ENCODE measurements around the gene ABCC6.
"Not testable (repeated sequence)": the region's sequence is repeated elsewhere in the genome, so short reads cannot be mapped to it uniquely, and the experiment has no call there.

Gene ABCC6

DNA sequence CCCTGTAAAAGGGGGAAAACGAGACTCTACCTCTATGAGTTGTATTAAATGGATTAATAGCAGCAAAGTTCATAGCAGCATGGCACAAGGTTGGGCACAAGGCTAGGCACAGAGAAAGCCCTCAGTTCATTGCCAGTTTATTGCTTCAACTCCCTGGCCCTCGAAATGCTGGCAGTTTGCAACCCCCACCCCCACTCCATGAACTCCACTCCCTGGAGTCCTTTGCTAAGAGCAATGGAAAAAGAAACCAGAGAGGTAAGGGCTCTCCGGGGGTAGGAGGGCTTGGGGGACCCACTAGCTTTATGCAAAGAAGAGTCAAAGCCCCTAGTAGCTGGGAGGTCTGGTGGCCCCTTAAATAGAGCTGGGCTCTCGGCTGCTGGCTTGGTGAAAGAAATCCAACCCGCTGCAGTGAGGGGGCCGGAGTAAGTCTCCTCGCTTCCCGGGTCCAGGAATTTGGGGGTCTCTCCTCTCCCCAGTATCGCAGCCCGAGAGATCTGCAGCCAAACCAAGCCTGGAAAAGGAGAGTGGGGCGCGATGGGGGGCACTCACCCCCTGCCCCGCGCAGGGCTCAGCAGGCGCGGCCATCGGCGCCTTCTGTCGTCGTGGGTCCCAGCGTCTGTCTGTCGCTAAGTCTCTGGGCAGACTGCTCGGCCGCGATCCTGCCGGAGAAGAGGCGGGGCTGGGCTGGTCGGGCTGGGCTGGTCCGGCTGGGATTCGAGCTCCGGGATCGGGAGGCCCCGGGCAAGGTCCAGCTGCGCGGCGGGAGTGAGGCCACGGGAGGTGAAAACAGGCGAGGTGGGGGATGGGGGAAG is at the start of gene ABCC6:
Gene ABCC6 (minus strand): TSS at position 645 of the 812 bp plus-strand sequence. CDS start 60 bp downstream, at position 585.
- H3K4me3 ChIP-seq (ENCODE audit: insufficient read depth, low read length, poor library complexity, severe bottlenecking); H3F3A ChIP-seq (ENCODE audit: insufficient read depth); H3K27ac ChIP-seq (ENCODE audit: low read depth, low read length); H3K9ac ChIP-seq (ENCODE audit: low read length); H3K79me2 ChIP-seq (ENCODE audit: insufficient read depth, low read length); H3K27me3 ChIP-seq (ENCODE audit: low read length); H3K4me2 ChIP-seq (ENCODE audit: low read depth, low read length, poor library complexity, severe bottlenecking); H3K36me3 ChIP-seq (ENCODE audit: low read length); H3K9me2 ChIP-seq (replicated peaks; ENCODE audit: insufficient read depth, low read length); H3K9me3 ChIP-seq (ENCODE audit: insufficient read depth, low read length); H2AFZ ChIP-seq (ENCODE audit: low read depth, low read length, severe bottlenecking); H4K20me1 ChIP-seq (ENCODE audit: low read depth, low read length): not testable (repeated sequence)

GRCh38 chr16:16272573-16273221 is 49.4 kb upstream of the ABCC6 start:
- H3K4me2 ChIP-seq (ENCODE audit: low read depth, low read length, poor library complexity, severe bottlenecking); H3K9ac ChIP-seq (ENCODE audit: low read length); H3F3A ChIP-seq (ENCODE audit: insufficient read depth); H3K27me3 ChIP-seq (ENCODE audit: low read length); H3K9me2 ChIP-seq (replicated peaks; ENCODE audit: insufficient read depth, low read length); H3K36me3 ChIP-seq (ENCODE audit: low read length); H3K79me2 ChIP-seq (ENCODE audit: insufficient read depth, low read length); H3K27ac ChIP-seq (ENCODE audit: low read depth, low read length); H3K9me3 ChIP-seq (ENCODE audit: insufficient read depth, low read length); H2AFZ ChIP-seq (ENCODE audit: low read depth, low read length, severe bottlenecking); H4K20me1 ChIP-seq (ENCODE audit: low read depth, low read length); H3K4me3 ChIP-seq (ENCODE audit: insufficient read depth, low read length, poor library complexity, severe bottlenecking): not testable (repeated sequence)

GRCh38 chr16:16271658-16272057 is 48.4 kb upstream of the ABCC6 start:
- H3K27ac ChIP-seq (ENCODE audit: low read depth, low read length); H3K27me3 ChIP-seq (ENCODE audit: low read length); H3F3A ChIP-seq (ENCODE audit: insufficient read depth); H3K4me3 ChIP-seq (ENCODE audit: insufficient read depth, low read length, poor library complexity, severe bottlenecking); H3K9me3 ChIP-seq (ENCODE audit: insufficient read depth, low read length); H3K79me2 ChIP-seq (ENCODE audit: insufficient read depth, low read length); H3K9me2 ChIP-seq (replicated peaks; ENCODE audit: insufficient read depth, low read length); H4K20me1 ChIP-seq (ENCODE audit: low read depth, low read length); H3K36me3 ChIP-seq (ENCODE audit: low read length); H2AFZ ChIP-seq (ENCODE audit: low read depth, low read length, severe bottlenecking); H3K4me2 ChIP-seq (ENCODE audit: low read depth, low read length, poor library complexity, severe bottlenecking); H3K9ac ChIP-seq (ENCODE audit: low read length): not testable (repeated sequence)

DNA sequence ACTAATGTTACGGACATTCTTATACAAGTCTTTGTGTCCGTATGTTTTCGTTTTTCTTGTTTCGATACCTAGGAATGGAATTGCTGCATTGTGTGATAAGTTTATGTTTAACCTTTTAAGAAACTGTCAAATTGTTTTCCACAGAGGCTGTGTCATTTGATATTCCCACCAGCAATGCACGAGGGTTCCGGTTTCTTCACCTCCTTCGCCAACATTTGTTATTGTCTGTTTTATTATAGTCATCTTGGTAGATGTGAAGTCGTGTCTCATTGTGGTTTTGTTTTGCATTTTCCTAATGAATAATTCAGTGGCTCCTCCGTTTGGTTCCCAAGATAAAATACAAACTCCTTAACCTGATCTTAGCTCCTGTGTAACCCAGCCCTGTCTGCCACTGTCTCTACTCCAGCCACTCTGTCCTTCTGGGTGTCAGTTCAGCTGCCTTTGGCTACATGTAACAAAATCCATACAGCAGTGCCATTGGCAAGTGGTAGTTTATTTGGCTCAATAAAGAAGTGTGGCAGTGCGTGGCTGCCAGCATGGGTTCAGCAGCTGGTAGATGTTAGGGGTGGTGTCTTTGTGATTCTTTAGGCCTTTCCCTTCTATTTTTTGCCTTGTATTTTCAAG is 45.0 kb upstream of the ABCC6 start:
- not testable (repeated sequence) for H3K9ac ChIP-seq (ENCODE audit: low read length); H3K9me3 ChIP-seq (ENCODE audit: insufficient read depth, low read length); H3K4me3 ChIP-seq (ENCODE audit: insufficient read depth, low read length, poor library complexity, severe bottlenecking)

GRCh38 chr16:16267708-16268107 is 44.4 kb upstream of the ABCC6 start:
- H3F3A ChIP-seq (ENCODE audit: insufficient read depth) = not testable (repeated sequence)

More for the DNA sequence above, 45.0 kb upstream of the ABCC6 start:
- H3F3A ChIP-seq (ENCODE audit: insufficient read depth); H4K20me1 ChIP-seq (ENCODE audit: low read depth, low read length); H3K36me3 ChIP-seq (ENCODE audit: low read length); H3K27ac ChIP-seq (ENCODE audit: low read depth, low read length); H2AFZ ChIP-seq (ENCODE audit: low read depth, low read length, severe bottlenecking); H3K79me2 ChIP-seq (ENCODE audit: insufficient read depth, low read length); H3K27me3 ChIP-seq (ENCODE audit: low read length); H3K4me2 ChIP-seq (ENCODE audit: low read depth, low read length, poor library complexity, severe bottlenecking); H3K9me2 ChIP-seq (replicated peaks; ENCODE audit: insufficient read depth, low read length): not testable (repeated sequence)

DNA sequence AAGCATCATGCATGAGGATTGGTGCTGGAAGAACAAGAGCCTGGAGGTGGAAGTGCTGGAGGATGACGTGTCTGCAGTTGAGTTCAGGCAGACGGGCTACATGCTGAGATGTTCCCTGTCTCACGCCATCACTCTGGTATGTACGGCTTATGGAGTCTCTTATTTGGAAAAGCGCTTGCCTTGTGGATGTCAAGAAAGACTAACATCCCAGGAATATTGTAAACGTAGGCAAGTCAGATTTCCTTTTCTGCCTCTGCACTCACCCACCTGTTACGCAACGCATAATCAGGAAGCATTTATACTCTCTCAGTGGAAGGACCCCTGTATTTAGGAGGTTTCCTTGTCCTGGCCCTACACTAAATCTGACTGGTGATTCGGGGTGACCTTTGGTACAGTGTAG is 41.8 kb upstream of the ABCC6 start:
- not testable (repeated sequence) for H3K4me3 ChIP-seq (ENCODE audit: insufficient read depth, low read length, poor library complexity, severe bottlenecking); H3K27ac ChIP-seq (ENCODE audit: low read depth, low read length); H3K36me3 ChIP-seq (ENCODE audit: low read length); H4K20me1 ChIP-seq (ENCODE audit: low read depth, low read length); H3K9me3 ChIP-seq (ENCODE audit: insufficient read depth, low read length); H3K4me2 ChIP-seq (ENCODE audit: low read depth, low read length, poor library complexity, severe bottlenecking); H3K9ac ChIP-seq (ENCODE audit: low read length); H3K9me2 ChIP-seq (replicated peaks; ENCODE audit: insufficient read depth, low read length); H2AFZ ChIP-seq (ENCODE audit: low read depth, low read length, severe bottlenecking); H3F3A ChIP-seq (ENCODE audit: insufficient read depth); H3K79me2 ChIP-seq (ENCODE audit: insufficient read depth, low read length); H3K27me3 ChIP-seq (ENCODE audit: low read length)

More at GRCh38 chr16:16267708-16268107, 44.4 kb upstream of the ABCC6 start:
- not testable (repeated sequence) for H3K4me2 ChIP-seq (ENCODE audit: low read depth, low read length, poor library complexity, severe bottlenecking); H3K36me3 ChIP-seq (ENCODE audit: low read length); H4K20me1 ChIP-seq (ENCODE audit: low read depth, low read length); H3K9me3 ChIP-seq (ENCODE audit: insufficient read depth, low read length); H3K9me2 ChIP-seq (replicated peaks; ENCODE audit: insufficient read depth, low read length); H2AFZ ChIP-seq (ENCODE audit: low read depth, low read length, severe bottlenecking); H3K27ac ChIP-seq (ENCODE audit: low read depth, low read length); H3K9ac ChIP-seq (ENCODE audit: low read length); H3K4me3 ChIP-seq (ENCODE audit: insufficient read depth, low read length, poor library complexity, severe bottlenecking); H3K79me2 ChIP-seq (ENCODE audit: insufficient read depth, low read length); H3K27me3 ChIP-seq (ENCODE audit: low read length)

- not testable (repeated sequence) for H3K79me2 ChIP-seq (ENCODE audit: insufficient read depth, low read length); H2AFZ ChIP-seq (ENCODE audit: low read depth, low read length, severe bottlenecking); H3K9ac ChIP-seq (ENCODE audit: low read length); H3K9me2 ChIP-seq (replicated peaks; ENCODE audit: insufficient read depth, low read length); H3K36me3 ChIP-seq (ENCODE audit: low read length); H3F3A ChIP-seq (ENCODE audit: insufficient read depth); H3K27ac ChIP-seq (ENCODE audit: low read depth, low read length); H3K4me3 ChIP-seq (ENCODE audit: insufficient read depth, low read length, poor library complexity, severe bottlenecking); H3K9me3 ChIP-seq (ENCODE audit: insufficient read depth, low read length); H4K20me1 ChIP-seq (ENCODE audit: low read depth, low read length); H3K4me2 ChIP-seq (ENCODE audit: low read depth, low read length, poor library complexity, severe bottlenecking); H3K27me3 ChIP-seq (ENCODE audit: low read length)
Observed at GRCh38 chr16:16263947-16264346, 40.7 kb upstream of the ABCC6 start.
